K562 (cell line): ENCODE data around the gene TMSB4Y. TPM values are rescaled to one million over a fixed set of nuclear protein-coding genes. Genes with fewer than 3 reads are reported as not detected.

Experiments used
- ATAC-seq: fragments of 200-7000 bp; cut with Tn5 transposase; 3 replicates; pipeline ENCODE4 v1.9.1; 2020; ENCODE audit warnings: moderate library complexity
- BruUV-seq: library from RNA; stranded (reverse); fragments of 400-500 nt; replicated peaks from 2 replicates; lab custom pipeline; 2021; lab: Mats Ljungman, UMichigan
- CTCF ChIA-PET: fragments of 300-600 bp; formaldehyde crosslinking; extraction: SDS; loops from one replicate; lab custom pipeline; 2021; ENCODE audit warnings: low intra/inter-chr PET ratio; lab: Yijun Ruan, JAX
- POLR2A ChIA-PET: fragments of 300-600, 350-650 bp; sonication (Branson Sonifier 250); formaldehyde crosslinking; extraction: SDS; loops from one replicate; lab custom pipeline; 2021; ENCODE audit warnings: antibody characterized with exemption, inconsistent platforms; lab: Yijun Ruan, JAX
- DNase-seq, 4 experiments: peaks; one replicate each; pipeline versions ENCODE4 v3.0.0 to v3.0.0-alpha.2; 2011 to 2018; ENCODE audit warnings: low spot score in 3 of 4, mixed read lengths in 3 of 4; ENCODE audit errors: extremely low read depth in 1 of 4
- FAIRE-seq: peaks from 2 replicates; lab custom pipeline; 2011; peaks lifted over from hg19 to GRCh38; lab: Jason Lieb, UNC
- H2AFZ ChIP-seq: 2 replicates; pipeline ENCODE4 v1.6.0; 2011; ENCODE audit warnings: low read depth, low read length, control low read depth, inconsistent platforms
- H3K27ac ChIP-seq: fragments of 200-600 bp; 3 replicates; pipeline ENCODE4 v1.8.0; 2011; ENCODE audit warnings: low read depth, mild to moderate bottlenecking, control low read depth, inconsistent platforms, low read length, moderate library complexity, mixed read lengths; ENCODE audit errors: extremely low read depth
- H3K27me3 ChIP-seq, 2 experiments: fragments of 300-600 bp in 1 of 2; 2 replicates in 1 of 2; 3 replicates in 1 of 2; pipeline versions ENCODE4 v1.6.0 to v1.8.0; 2011; ENCODE audit warnings: inconsistent platforms in 2 of 2, low read length in 2 of 2, mild to moderate bottlenecking in 1 of 2, mixed read lengths in 1 of 2, moderate library complexity in 1 of 2; ENCODE audit not compliant: control insufficient read depth in 2 of 2, insufficient read depth in 2 of 2
- H3K36me3 ChIP-seq: fragments of 300-600 bp; 3 replicates; pipeline ENCODE4 v1.8.0; 2011; ENCODE audit warnings: mild to moderate bottlenecking, low read length, inconsistent platforms; ENCODE audit not compliant: control insufficient read depth, insufficient read depth
- H3K4me1 ChIP-seq, 2 experiments: fragments of 200-600 bp in 1 of 2; replicated peaks in 1 of 2; 2 replicates in 1 of 2; 3 replicates in 1 of 2; pipeline versions ENCODE4 v1.5.1 to v1.8.0; 2011; ENCODE audit warnings: inconsistent platforms in 2 of 2, low read length in 2 of 2, mild to moderate bottlenecking in 1 of 2, mixed read lengths in 1 of 2, moderate library complexity in 1 of 2; ENCODE audit not compliant: control insufficient read depth in 2 of 2, insufficient read depth in 2 of 2
- H3K4me2 ChIP-seq: 2 replicates; pipeline ENCODE4 v1.6.1; 2011; ENCODE audit warnings: low read length, control low read depth, inconsistent platforms, mixed read lengths; ENCODE audit not compliant: insufficient read depth
- H3K4me3 ChIP-seq: fragments of 200-600 bp; sonication (generic), shearing (Covaris generic); 2 replicates; pipeline ENCODE4 v1.5.1; 2016; ENCODE audit warnings: control low read depth, inconsistent platforms
- H3K79me2 ChIP-seq: fragments of 200-600 bp; 3 replicates; pipeline ENCODE4 v1.8.0; 2011; ENCODE audit warnings: low read length, inconsistent platforms; ENCODE audit not compliant: control insufficient read depth, insufficient read depth
- H3K9ac ChIP-seq, 2 experiments: 2 replicates each; pipeline versions ENCODE4 v1.6.0 to v1.6.1; 2011; ENCODE audit warnings: low read depth in 2 of 2, low read length in 2 of 2, control low read depth in 1 of 2, inconsistent platforms in 1 of 2, mild to moderate bottlenecking in 1 of 2, mixed read lengths in 1 of 2; ENCODE audit not compliant: insufficient read depth in 1 of 2
- H3K9me1 ChIP-seq: one replicate; pipeline ENCODE4 v1.6.0; 2011; ENCODE audit warnings: inconsistent platforms, mild to moderate bottlenecking, low read length, moderate library complexity; ENCODE audit not compliant: control insufficient read depth, insufficient read depth
- H3K9me3 ChIP-seq: replicated peaks from 2 replicates; pipeline ENCODE4 v1.5.1; 2011; ENCODE audit warnings: low read depth, low read length, inconsistent platforms; ENCODE audit not compliant: control insufficient read depth, insufficient read depth
- H4K20me1 ChIP-seq: replicated peaks from 2 replicates; pipeline ENCODE4 v1.6.1; 2011; ENCODE audit warnings: low read length, inconsistent platforms, mixed read lengths; ENCODE audit not compliant: control insufficient read depth, insufficient read depth
- CREB3 ChIP-seq: fragments of 450-650 bp; conservative IDR thresholded peaks from 2 replicates; pipeline ENCODE4 v1.6.1; 2016; ENCODE audit warnings: missing genetic modification characterization, low read depth, mild to moderate bottlenecking, missing compliant biosample characterization, moderate library complexity
- CSDE1 ChIP-seq, 2 experiments: fragments of 450-650 bp; IDR thresholded peaks; 2 replicates each; pipeline ENCODE4 v1.6.1; 2016; ENCODE audit warnings: mild to moderate bottlenecking in 1 of 2
- ELF1 ChIP-seq: fragments of 200-800 bp; sonication (Bioruptor generic); IDR thresholded peaks from 2 replicates; pipeline ENCODE4 v1.6.1; 2016; ENCODE audit warnings: missing genetic modification characterization, missing compliant biosample characterization
- MAZ ChIP-seq, 2 experiments: fragments of 450-650 bp in 1 of 2; sonication (generic) in 1 of 2; formaldehyde crosslinking; IDR thresholded peaks in 1 of 2; conservative IDR thresholded peaks in 1 of 2; 2 replicates each; pipeline versions ENCODE4 v1.4.0 to v1.5.0; 2020; ENCODE audit warnings: mild to moderate bottlenecking in 1 of 2, missing genetic modification reagents in 1 of 2
- MTA1 ChIP-seq: fragments of 450-650 bp; IDR thresholded peaks from 2 replicates; pipeline ENCODE4 v1.6.1; 2017; ENCODE audit warnings: borderline replicate concordance
- NEUROD1 ChIP-seq: fragments of 150-350 bp; IDR thresholded peaks from 2 replicates; pipeline ENCODE4 v1.6.1; 2014; ENCODE audit warnings: borderline replicate concordance, low read length, low read depth; ENCODE audit not compliant: partially characterized antibody
- NFIC ChIP-seq: fragments of 450-650 bp; IDR thresholded peaks from 2 replicates; pipeline ENCODE4 v1.6.1; 2017; ENCODE audit warnings: mild to moderate bottlenecking, inconsistent platforms
- NR0B1 ChIP-seq: fragments of 450-650 bp; IDR thresholded peaks from one replicate; pipeline ENCODE4 v1.6.1; 2018; ENCODE audit warnings: mild to moderate bottlenecking, moderate library complexity; ENCODE audit not compliant: partially characterized antibody
- SIX5 ChIP-seq, 2 experiments: IDR thresholded peaks; 2 replicates each; pipeline ENCODE4 v1.6.1; 2011; ENCODE audit warnings: low read length in 2 of 2, borderline replicate concordance in 1 of 2, low read depth in 1 of 2, mild to moderate bottlenecking in 1 of 2, moderate library complexity in 1 of 2; ENCODE audit not compliant: insufficient read depth in 1 of 2
- SMAD2 ChIP-seq: fragments of 150-350 bp; IDR thresholded peaks from 2 replicates; pipeline ENCODE4 v1.6.1; 2014; ENCODE audit warnings: low read depth, mild to moderate bottlenecking, low read length
- SNAPC5 ChIP-seq: fragments of 250-450 bp; sonication (Bioruptor Pico); IDR thresholded peaks from 2 replicates; pipeline ENCODE4 v1.8.0; 2021; ENCODE audit warnings: moderate library complexity, mild to moderate bottlenecking, inconsistent platforms
- SRF ChIP-seq, 2 experiments: fragments of 250-450, 450-650 bp in 1 of 2; sonication (Bioruptor Pico) in 1 of 2; sonication (generic) in 1 of 2; formaldehyde crosslinking; IDR thresholded peaks; 2 replicates each; pipeline versions ENCODE4 v1.5.0 to v1.5.1; 2020 to 2022; ENCODE audit warnings: mild to moderate bottlenecking in 1 of 2, missing genetic modification reagents in 1 of 2
- TCF3 ChIP-seq: sonication (generic); formaldehyde crosslinking; IDR thresholded peaks from 2 replicates; pipeline ENCODE4 v1.4.0; 2020; ENCODE audit warnings: mild to moderate bottlenecking, missing genetic modification reagents
- THRA ChIP-seq: fragments of 450-650 bp; IDR thresholded peaks from 2 replicates; pipeline ENCODE4 v1.6.1; 2017; ENCODE audit warnings: mild to moderate bottlenecking, moderate library complexity
- ZBTB8A ChIP-seq: fragments of 450-650 bp; IDR thresholded peaks from 2 replicates; pipeline ENCODE4 v1.6.1; 2018; ENCODE audit warnings: mild to moderate bottlenecking, moderate library complexity; ENCODE audit not compliant: partially characterized antibody
- ZNF445 ChIP-seq: fragments of 250-450 bp; sonication (Bioruptor Pico); IDR thresholded peaks from 2 replicates; pipeline ENCODE4 v1.4.0; 2020; ENCODE audit warnings: low read depth, mild to moderate bottlenecking, moderate library complexity
- ZNF57 ChIP-seq: fragments of 450-650 bp; formaldehyde crosslinking; IDR thresholded peaks from 2 replicates; pipeline ENCODE4 v1.4.0; 2020; ENCODE audit warnings: mild to moderate bottlenecking, moderate library complexity
- ZNF766 ChIP-seq: fragments of 200-800 bp; sonication (Bioruptor generic); conservative IDR thresholded peaks from 2 replicates; pipeline ENCODE4 v1.6.1; 2016; ENCODE audit warnings: missing genetic modification characterization, missing compliant biosample characterization
- ZNF79 ChIP-seq: fragments of 250-450 bp; sonication (Bioruptor Pico); IDR thresholded peaks from 2 replicates; pipeline ENCODE4 v1.4.0; 2020; ENCODE audit warnings: low read depth, mild to moderate bottlenecking, moderate library complexity
- WGBS: fragments of 100-300 bp; shearing (Covaris generic); methylation state at CpG from one replicate; pipeline ENCODE4 v1.1.6; 2016; ENCODE audit warnings: low coverage, mixed read lengths; ENCODE audit not compliant: insufficient coverage; ENCODE audit errors: missing lambda C conversion rate; 5-methylcytosine and 5-hydroxymethylcytosine counted together
- in situ Hi-C: fragments of 300-500 bp; cut with MboI; formaldehyde crosslinking; loops from 4 replicates; pipeline ENCODE4 v1.15.0; 2018; ENCODE audit warnings: inconsistent platforms, mixed read lengths
- intact Hi-C: fragments of 100-400 bp; cut with micrococcal nuclease; formaldehyde crosslinking; loops from 2 replicates; pipeline ENCODE4 v1.14.2; 2022
- polyA plus RNA-seq, 8 experiments: library from polyadenylated mRNA; depleted of rRNA in 4 of 8; stranded (reverse) in 5 of 8; unstranded in 3 of 8; fragments of >200 nt; fragmentation: Nextera tagmentation in 2 of 8; fragmentation: Illumina TruSeq in 1 of 8; extraction: Ambion mirVana in 2 of 8; extraction: Trizol in 1 of 8; gene quantifications; 2 replicates each; pipeline versions ENCODE4 v1.2.1 to v1.2.3, GENCODE V29; 2011 to 2014; ENCODE audit warnings: inconsistent platforms in 1 of 8, missing spikeins in 1 of 8
- total RNA-seq, 7 experiments: library from RNA; depleted of rRNA in 6 of 7; stranded (reverse); fragments of >200 nt in 6 of 7; fragmentation: Illumina TruSeq in 2 of 7; extraction: Trizol in 2 of 7; gene quantifications; 2 replicates each; pipeline versions ENCODE4 v1.2.1 to v1.2.3, GENCODE V29; 2011 to 2021; ENCODE audit warnings: low replicate concordance in 1 of 7

The TMSB4Y gene
- total and polyA plus RNA-seq, 9 of the 15 experiments (the other 6 are each of a cell fraction or from before 2014, with no cell fraction given): not detected

- ChIA-PET CTCF (no interaction called here), POLR2A (no interaction called here)
- no peaks in the 10 kb centered on the region for H3K79me2 ChIP-seq
- H3K9me3 ChIP-seq: no peaks in the 10 kb centered on the region
- no peaks in the 10 kb centered on the region for H3K27me3 ChIP-seq
- no peaks in the 10 kb centered on the region for H4K20me1 ChIP-seq
- no peaks in the 10 kb centered on the region for H3K9me1 ChIP-seq
- no peaks in the 10 kb centered on the region for H3K36me3 ChIP-seq
- ATAC-seq (no peak), DNase-seq (no peak), FAIRE-seq (no peak)
- H3K27ac ChIP-seq: no peak overlapping the region
- BruUV-seq: no TSS peak
- TF ChIP-seq TCF3 (CRISPR knock-in tag): no peak
- no peak for TF ChIP-seq SRF (CRISPR knock-in tag; IDR thresholded peaks at IDR 0.05)
- TF ChIP-seq SNAPC5 (CRISPR knock-in tag): no peak
- TF ChIP-seq NFIC: no peak
- TF ChIP-seq ELF1 (tag): no peak
- no peak for TF ChIP-seq ZNF79
- TF ChIP-seq NR0B1: no peak
- TF ChIP-seq SMAD2: no peak
- TF ChIP-seq ZNF766 (CRISPR knock-in tag): no peak
- no peak for TF ChIP-seq MTA1
- no peak for TF ChIP-seq THRA
- no peak for TF ChIP-seq MAZ (CRISPR knock-in tag; conservative IDR thresholded peaks at IDR 0.05 in 1 of 2, IDR thresholded peaks at IDR 0.05 in 1 of 2)
- no peak for TF ChIP-seq CSDE1 (IDR thresholded peaks at IDR 0.05)
- TF ChIP-seq NEUROD1: no peak
- TF ChIP-seq ZNF445 (CRISPR knock-in tag): no peak
- no peak for TF ChIP-seq CREB3 (tag)
- no peak for TF ChIP-seq SIX5 (IDR thresholded peaks at IDR 0.05; ENCODE audit: borderline replicate concordance in 1 of 2, insufficient read depth in 1 of 2, low read depth in 1 of 2, low read length in 2 of 2)
- TF ChIP-seq ZNF57 (CRISPR knock-in tag): no peak
- no peak for TF ChIP-seq ZBTB8A
- H3K4me2 ChIP-seq: no peak overlapping the region
- no peak overlapping the region for H3K9ac ChIP-seq
- in situ Hi-C loops: no loop called here
- no peaks in the 10 kb centered on the region for H3K4me1 ChIP-seq
- H2AFZ ChIP-seq: no peak overlapping the region
- intact Hi-C loops: no loop called here
- H3K4me3 ChIP-seq: no peak overlapping the region
- WGBS: no CpG with 5 or more reads among the region's 1 CpG
These were observed 39.5 kb upstream of the TMSB4Y start for GRCh38 chrY:13664162-13664561.
